Measurements from ENCODE around the gene DDR1.
"Not testable (repeated sequence)": the region's sequence is repeated elsewhere in the genome, so short reads cannot be mapped to it uniquely, and the experiment has no call there.

DDR1 gene

GRCh38 chr6:30922447-30922852, 38.1 kb downstream of the DDR1 start:
- DNase-seq: peak; percentile 67

- DNase-seq: not testable (repeated sequence)
These were observed 39.8 kb downstream of the DDR1 start for GRCh38 chr6:30924040-30924627.

- no peak for DNase-seq
These were observed 42.3 kb downstream of the DDR1 start for GRCh38 chr6:30926644-30927043.

- DNase-seq: not testable (repeated sequence)
These were observed 42.8 kb downstream of the DDR1 start for GRCh38 chr6:30927080-30927479.

GRCh38 chr6:30928677-30929076, 44.4 kb downstream of the DDR1 start:
- no peak for DNase-seq

- DNase-seq: no peak
These were observed 46.2 kb downstream of the DDR1 start for GRCh38 chr6:30930506-30930905.

GRCh38 chr6:30931272-30931671, 47.0 kb downstream of the DDR1 start:
- no peak for DNase-seq

- no peak for DNase-seq
These were observed 47.8 kb downstream of the DDR1 start, which contains the start of gene SFTA2 for GRCh38 chr6:30931969-30932645. Gene SFTA2, minus strand, starts transcription at chr6:30932170. Its CDS starts 74 bp downstream, at chr6:30932096.

- DNase-seq: no peak
These were observed 48.5 kb downstream of the DDR1 start for GRCh38 chr6:30932665-30933365.

GRCh38 chr6:30935018-30935417, 50.7 kb downstream of the DDR1 start:
- DNase-seq: no peak

GRCh38 chr6:30937265-30937664, 52.9 kb downstream of the DDR1 start:
- DNase-seq: no peak

- no peak for DNase-seq
These were observed 54.4 kb downstream of the DDR1 start for GRCh38 chr6:30938730-30939129.

- DNase-seq: no peak
These were observed 55.2 kb downstream of the DDR1 start for GRCh38 chr6:30939473-30939872.

GRCh38 chr6:30940361-30940986, 56.2 kb downstream of the DDR1 start, which contains the start of gene MUCL3:
Gene MUCL3, plus strand, starts transcription at chr6:30940973. Its CDS starts 27 bp downstream, at chr6:30941000.
- DNase-seq: no peak

GRCh38 chr6:30942338-30943060, 58.2 kb downstream of the DDR1 start:
- peak; percentile 96 for DNase-seq

- DNase-seq: no peak
These were observed 59.7 kb downstream of the DDR1 start for GRCh38 chr6:30944051-30944450.

- DNase-seq: no peak
These were observed 61.0 kb downstream of the DDR1 start for GRCh38 chr6:30945281-30945680.

GRCh38 chr6:30947231-30947630, 62.9 kb downstream of the DDR1 start:
- no peak for DNase-seq

GRCh38 chr6:30948811-30949210, 64.5 kb downstream of the DDR1 start:
- no peak for DNase-seq

Measured in islet precursor cell (in vitro differentiated cells).